GM10266 (cell line): ENCODE measurements around the gene ZNF750.

Source experiments
- DNase-seq: peaks from one replicate; pipeline ENCODE4 v3.0.0; 2012; ENCODE audit errors: extremely low spot score
- CTCF ChIP-seq: IDR thresholded peaks from 2 replicates; pipeline ENCODE4 v1.5.1; 2012; ENCODE audit warnings: mild to moderate bottlenecking, low read depth; ENCODE audit not compliant: control insufficient read depth, insufficient read depth; ENCODE audit errors: missing control alignments

ZNF750 gene

GRCh38 chr17:82844796-82845162 lies 5.0 kb upstream of the ZNF750 start:
- no peak for TF ChIP-seq CTCF
- no peak for DNase-seq

- TF ChIP-seq CTCF: no peak
- no peak for DNase-seq
Measured at GRCh38 chr17:82843904-82844680, 4.3 kb upstream of the ZNF750 start.

- no peak for DNase-seq
- no peak for TF ChIP-seq CTCF
Measured at GRCh38 chr17:82841921-82842596, 2.2 kb upstream of the ZNF750 start.

- no peak for TF ChIP-seq CTCF
- no peak for DNase-seq
Measured at GRCh38 chr17:82840431-82840831, 609 bp upstream of the ZNF750 start.

- TF ChIP-seq CTCF: no peak
- no peak for DNase-seq
Measured at GRCh38 chr17:82838386-82839063, 1.3 kb downstream of the ZNF750 start.

GRCh38 chr17:82837586-82838320 lies 2.1 kb downstream of the ZNF750 start:
- TF ChIP-seq CTCF: no peak
- DNase-seq: no peak

- TF ChIP-seq CTCF: no peak
- DNase-seq: no peak
Measured at GRCh38 chr17:82836823-82837357, 2.9 kb downstream of the ZNF750 start.
